Camera-type eye (tissue), 1 donor: ENCODE results near the gene SHD. TPM values are rescaled to one million over a fixed set of nuclear protein-coding genes. Genes with fewer than 3 reads are reported as not detected.

Source experiments
- total RNA-seq: library from RNA; depleted of rRNA; stranded (reverse); fragments of >200 nt; gene quantifications from one replicate; pipeline ENCODE4 v1.2.3, GENCODE V29; 2014

Gene SHD
- total RNA-seq, result 11.7 TPM

GRCh38 chr19:4278419-4279266 lies at the start of gene SHD:
SHD (plus strand) TSS chr19:4279266; CDS start chr19:4280064, 798 bp downstream.

GRCh38 chr19:4246767-4247593 lies 32.1 kb upstream of the SHD start, which contains the start of gene YJU2:
YJU2 (plus strand) TSS chr19:4247080; CDS start chr19:4247147, 67 bp downstream.

GRCh38 chr19:4302243-4302640 lies 23.2 kb downstream of the SHD start, which contains the start of gene TMIGD2:
TMIGD2 (minus strand) TSS chr19:4302389; CDS start chr19:4302385, 4 bp downstream.

GRCh38 chr19:4304538-4305256 lies 25.6 kb downstream of the SHD start, which contains the start of gene FSD1:
FSD1 (plus strand) TSS chr19:4304598; CDS start chr19:4304747, 149 bp downstream.

GRCh38 chr19:4338441-4339355 lies 59.6 kb downstream of the SHD start, which contains the start of gene STAP2:
STAP2 (minus strand) TSS chr19:4338827; CDS start chr19:4338753, 74 bp downstream.

Other genes with a start within 250 kb of the SHD start
- gene ZBTB7A, start 212.4 kb upstream of the SHD start, total RNA-seq, result 33.2 TPM
- 86.9 TPM for gene MAP2K2, start 155.1 kb upstream of the SHD start, total RNA-seq
- not detected for gene CREB3L3, start 125.6 kb upstream of the SHD start, total RNA-seq
- gene SIRT6, start 96.7 kb upstream of the SHD start, total RNA-seq, result 10.0 TPM
- 4.0 TPM for gene ANKRD24, start 96.6 kb upstream of the SHD start, total RNA-seq
- 0.77 TPM for gene EBI3, start 49.7 kb upstream of the SHD start, total RNA-seq
- 23.4 TPM for gene YJU2, start 32.2 kb upstream of the SHD start, total RNA-seq
- gene TMIGD2, start 23.1 kb downstream of the SHD start, total RNA-seq, result 0.49 TPM
- gene FSD1, start 25.3 kb downstream of the SHD start, total RNA-seq, result 16.4 TPM
- gene STAP2, start 59.6 kb downstream of the SHD start, total RNA-seq, result 7.3 TPM
- gene MPND, start 64.3 kb downstream of the SHD start, total RNA-seq, result 11.1 TPM
- 38.6 TPM for gene SH3GL1, start 121.3 kb downstream of the SHD start, total RNA-seq
- gene CHAF1A, start 123.4 kb downstream of the SHD start, total RNA-seq, result 12.3 TPM
- gene UBXN6, start 178.5 kb downstream of the SHD start, total RNA-seq, result 84.2 TPM
- 53.3 TPM for gene HDGFL2, start 193.0 kb downstream of the SHD start, total RNA-seq
- 3.1 TPM for gene PLIN4, start 239.2 kb downstream of the SHD start, total RNA-seq